ENCODE measurements around the gene VAT1L.

Gene VAT1L

GRCh38 chr16:77788181-77789084 is at the start of gene VAT1L:
VAT1L (plus strand) TSS chr16:77788564; CDS start chr16:77788683, 119 bp downstream.
- DNase-seq (ENCODE audit: low spot score), result no peak

DNA sequence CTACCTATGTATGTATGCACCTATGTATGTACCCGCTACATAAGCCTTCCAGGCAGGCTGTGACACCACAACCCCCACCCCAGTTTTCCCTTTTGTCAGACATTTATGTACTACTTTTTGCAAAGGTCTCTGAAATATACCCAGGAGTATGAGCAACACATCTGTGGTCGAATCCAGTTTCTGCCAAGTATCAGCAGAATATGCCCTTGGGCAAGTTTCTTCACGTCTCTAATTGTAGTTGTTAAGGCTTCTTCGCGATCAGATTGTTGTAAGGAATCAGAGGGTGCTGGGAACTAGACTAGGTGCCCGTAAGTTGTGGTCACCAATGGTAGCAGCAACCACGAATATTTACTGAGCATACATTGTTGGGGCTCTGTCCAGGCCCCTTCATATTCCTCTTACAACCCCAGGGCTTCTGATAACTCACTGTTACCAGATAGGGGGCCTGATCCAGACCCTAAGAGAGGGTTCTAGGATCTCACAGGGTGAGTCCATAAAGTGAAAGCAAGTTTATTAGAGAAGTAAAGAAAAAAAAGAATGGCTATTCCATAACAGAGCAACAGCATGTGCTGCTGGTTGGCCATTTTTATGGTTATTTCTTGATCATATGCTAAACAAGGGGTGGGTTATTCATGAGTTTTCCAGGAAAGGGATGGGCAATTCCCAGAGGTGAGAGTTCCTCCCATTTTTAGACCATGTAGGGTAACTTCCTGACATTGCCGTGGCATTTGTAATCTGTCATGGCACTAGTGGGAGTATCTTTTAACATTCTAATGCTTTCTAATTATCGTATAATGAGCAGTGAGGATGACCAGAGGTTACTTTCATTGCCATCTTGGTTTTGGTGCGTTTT is 49.4 kb upstream of the VAT1L start:
- DNase-seq (ENCODE audit: low spot score), result no peak

- DNase-seq (ENCODE audit: low spot score), result no peak
Measured at GRCh38 chr16:77739559-77739892, 48.8 kb upstream of the VAT1L start.

DNA sequence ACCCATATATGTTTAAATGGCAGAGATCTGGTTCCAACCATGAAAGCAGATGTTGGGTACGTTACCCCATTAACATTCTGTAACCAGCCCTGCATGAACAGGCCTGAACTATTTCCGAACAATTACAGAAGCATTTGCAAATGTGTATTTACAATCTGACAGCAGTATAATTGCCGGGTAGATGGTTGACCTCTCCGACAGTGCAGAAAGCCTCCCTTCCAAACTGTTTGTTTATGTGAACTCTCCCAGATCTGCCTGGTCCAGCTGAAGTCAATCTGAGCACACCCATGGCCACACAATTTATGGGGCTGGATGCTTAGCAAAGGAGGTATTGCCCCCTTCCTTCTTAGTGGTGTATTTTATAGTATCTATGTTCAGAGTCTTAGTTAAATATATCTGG is 44.2 kb upstream of the VAT1L start:
- DNase-seq (ENCODE audit: low spot score), result no peak

- DNase-seq (ENCODE audit: low spot score), result no peak
Measured at GRCh38 chr16:77745972-77746371, 42.4 kb upstream of the VAT1L start.

DNA sequence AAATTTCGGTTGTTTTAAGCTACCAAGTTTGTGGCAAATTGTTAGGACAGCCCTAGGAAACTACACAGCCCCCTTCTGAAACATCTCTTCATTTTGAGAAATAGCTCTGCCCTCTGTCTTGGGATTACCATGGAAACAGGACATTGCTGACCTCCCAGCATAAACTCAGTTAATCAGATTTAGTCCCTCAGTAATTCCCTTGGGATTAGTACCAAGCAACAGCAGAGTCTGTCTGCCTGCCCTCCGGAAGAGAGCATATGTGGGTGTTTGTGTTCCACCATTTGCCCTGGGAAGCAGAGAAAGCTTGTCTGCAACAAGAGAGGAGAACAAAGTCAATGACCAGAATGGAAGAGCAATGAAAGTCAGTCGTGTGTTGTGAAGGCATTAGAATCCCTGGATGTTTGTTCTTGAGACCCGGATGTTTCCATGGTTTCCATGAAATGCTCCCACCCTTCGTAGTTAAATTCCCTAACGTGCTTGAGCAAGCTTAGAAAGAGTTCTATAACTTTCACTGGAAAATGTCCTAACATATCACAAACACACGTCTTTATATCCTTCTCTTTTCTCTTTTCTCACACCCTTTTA is 39.9 kb upstream of the VAT1L start:
- no peak for DNase-seq (ENCODE audit: low spot score)

GRCh38 chr16:77749415-77749814 is 38.9 kb upstream of the VAT1L start:
- DNase-seq (ENCODE audit: low spot score), result no peak

GRCh38 chr16:77758046-77758445 is 30.3 kb upstream of the VAT1L start:
- no peak for DNase-seq (ENCODE audit: low spot score)

DNA sequence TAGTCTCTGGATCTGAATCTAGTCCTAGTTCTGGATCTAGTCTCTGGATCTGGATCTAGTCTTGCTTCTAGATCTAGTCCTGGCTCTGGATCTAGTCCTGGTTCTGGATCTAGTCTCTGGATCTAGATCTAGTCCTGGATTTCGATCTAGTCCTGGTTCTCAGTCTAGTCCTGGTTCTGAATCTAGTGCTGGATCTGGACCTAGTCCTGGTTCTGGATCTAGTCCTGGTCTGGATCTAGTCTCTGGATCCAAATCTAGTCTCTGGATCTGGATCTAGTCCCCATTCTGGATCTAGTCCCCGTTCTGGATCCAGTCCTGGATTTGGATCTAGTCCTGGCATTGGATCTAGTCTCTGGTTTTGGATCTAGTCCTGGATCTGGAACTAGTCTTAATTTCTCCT is 29.9 kb upstream of the VAT1L start:
- no peak for DNase-seq (ENCODE audit: low spot score)

GRCh38 chr16:77759201-77759600 is 29.2 kb upstream of the VAT1L start:
- no peak for DNase-seq (ENCODE audit: low spot score)

DNA sequence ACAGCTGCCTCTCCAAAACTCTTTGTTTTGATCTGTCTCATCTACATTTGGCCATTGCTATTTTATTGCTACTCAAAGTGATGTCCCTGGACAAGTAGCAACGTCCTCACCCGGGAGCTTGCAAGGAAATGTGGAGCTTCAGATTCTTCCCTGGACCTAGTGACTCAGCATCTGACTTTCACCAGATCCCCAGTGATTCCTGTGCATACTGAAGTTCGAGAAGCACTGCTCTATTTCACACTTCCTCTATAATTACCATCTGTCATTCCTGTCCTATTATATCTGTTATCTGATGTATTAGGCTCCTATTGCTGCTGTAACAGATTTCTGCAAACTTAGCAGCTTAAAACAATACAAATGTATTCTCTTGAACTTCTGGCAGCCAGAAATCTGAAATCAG is 28.5 kb upstream of the VAT1L start:
- no peak for DNase-seq (ENCODE audit: low spot score)

DNA sequence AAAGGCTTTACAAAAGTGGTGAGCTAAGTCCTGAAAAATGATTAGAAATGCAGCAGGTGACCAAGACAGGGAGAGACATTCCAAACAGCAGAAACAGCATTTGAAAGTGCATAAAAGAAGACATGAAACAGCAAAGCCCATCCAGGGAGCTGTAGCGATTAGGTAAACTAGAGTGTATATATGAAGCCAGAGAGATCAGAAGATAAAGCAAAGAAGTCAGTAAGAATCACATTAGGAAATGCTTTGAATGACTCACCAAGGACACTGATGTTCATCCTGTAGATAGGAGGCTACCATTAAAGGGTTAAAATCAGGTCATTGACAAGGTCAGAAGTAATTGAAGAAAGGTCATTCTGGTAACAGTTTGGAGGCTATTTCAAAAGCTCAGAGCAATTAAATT is 27.6 kb upstream of the VAT1L start:
- no peak for DNase-seq (ENCODE audit: low spot score)

DNA sequence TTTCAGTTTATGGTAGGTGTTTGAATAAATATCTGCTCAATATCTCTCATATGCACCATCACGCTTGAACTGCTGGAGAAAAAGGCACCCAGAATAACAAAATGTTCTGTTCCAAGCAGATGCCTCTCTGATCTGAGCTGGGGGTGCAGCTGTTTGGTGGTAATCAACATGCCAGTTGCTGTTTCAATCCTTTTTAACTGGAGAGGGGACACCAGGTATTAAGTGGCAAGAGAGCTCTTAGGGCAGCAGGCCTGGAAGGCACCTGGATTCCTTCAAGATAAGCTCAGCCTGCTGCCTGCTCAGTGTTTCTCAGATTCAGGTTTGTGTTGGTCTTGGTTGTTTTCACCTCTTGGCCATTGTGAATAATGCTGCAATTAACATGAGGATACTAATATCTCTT is 27.2 kb upstream of the VAT1L start:
- no peak for DNase-seq (ENCODE audit: low spot score)

GRCh38 chr16:77762262-77762661 is 26.1 kb upstream of the VAT1L start:
- DNase-seq (ENCODE audit: low spot score), result no peak

DNA sequence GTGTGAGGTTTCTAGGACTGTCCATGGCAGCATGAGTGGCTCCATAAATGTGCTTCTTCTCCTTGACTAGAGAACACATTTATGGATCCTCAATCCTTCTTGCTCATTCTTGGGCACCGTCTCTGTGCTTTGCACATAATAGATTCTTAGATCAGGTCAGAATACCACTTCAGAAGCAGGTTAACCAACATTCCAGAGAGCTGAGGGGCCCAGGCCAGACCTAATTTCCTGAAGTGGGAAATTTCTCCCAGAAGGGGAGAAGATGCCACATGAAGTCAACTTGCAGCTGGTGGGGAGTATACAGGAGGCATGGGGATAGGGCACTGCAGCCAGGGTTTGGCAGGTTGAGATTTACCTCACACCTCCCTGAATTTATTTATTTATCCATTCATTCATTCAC is 24.4 kb upstream of the VAT1L start:
- DNase-seq (ENCODE audit: low spot score), result no peak

GRCh38 chr16:77767211-77767610 is 21.2 kb upstream of the VAT1L start:
- no peak for DNase-seq (ENCODE audit: low spot score)

DNA sequence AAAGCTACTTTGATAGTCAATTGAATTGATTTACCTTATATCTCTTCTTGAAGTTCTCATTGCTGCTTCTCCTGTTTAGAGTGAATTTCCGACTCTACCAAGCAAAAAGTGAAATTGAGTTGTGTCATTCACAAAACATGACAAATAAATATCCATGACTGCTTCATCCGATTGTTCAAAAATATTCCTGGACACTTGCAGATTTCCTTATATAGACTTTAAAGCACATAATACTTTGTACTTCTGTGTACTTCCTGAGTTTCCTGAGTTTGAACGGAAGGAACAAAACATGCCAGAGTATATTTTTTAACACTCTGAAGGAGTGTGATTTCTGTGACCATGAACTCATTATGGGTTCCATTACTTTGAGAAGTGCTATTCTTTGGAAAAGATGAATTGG is 20.5 kb upstream of the VAT1L start:
- no peak for DNase-seq (ENCODE audit: low spot score)

DNA sequence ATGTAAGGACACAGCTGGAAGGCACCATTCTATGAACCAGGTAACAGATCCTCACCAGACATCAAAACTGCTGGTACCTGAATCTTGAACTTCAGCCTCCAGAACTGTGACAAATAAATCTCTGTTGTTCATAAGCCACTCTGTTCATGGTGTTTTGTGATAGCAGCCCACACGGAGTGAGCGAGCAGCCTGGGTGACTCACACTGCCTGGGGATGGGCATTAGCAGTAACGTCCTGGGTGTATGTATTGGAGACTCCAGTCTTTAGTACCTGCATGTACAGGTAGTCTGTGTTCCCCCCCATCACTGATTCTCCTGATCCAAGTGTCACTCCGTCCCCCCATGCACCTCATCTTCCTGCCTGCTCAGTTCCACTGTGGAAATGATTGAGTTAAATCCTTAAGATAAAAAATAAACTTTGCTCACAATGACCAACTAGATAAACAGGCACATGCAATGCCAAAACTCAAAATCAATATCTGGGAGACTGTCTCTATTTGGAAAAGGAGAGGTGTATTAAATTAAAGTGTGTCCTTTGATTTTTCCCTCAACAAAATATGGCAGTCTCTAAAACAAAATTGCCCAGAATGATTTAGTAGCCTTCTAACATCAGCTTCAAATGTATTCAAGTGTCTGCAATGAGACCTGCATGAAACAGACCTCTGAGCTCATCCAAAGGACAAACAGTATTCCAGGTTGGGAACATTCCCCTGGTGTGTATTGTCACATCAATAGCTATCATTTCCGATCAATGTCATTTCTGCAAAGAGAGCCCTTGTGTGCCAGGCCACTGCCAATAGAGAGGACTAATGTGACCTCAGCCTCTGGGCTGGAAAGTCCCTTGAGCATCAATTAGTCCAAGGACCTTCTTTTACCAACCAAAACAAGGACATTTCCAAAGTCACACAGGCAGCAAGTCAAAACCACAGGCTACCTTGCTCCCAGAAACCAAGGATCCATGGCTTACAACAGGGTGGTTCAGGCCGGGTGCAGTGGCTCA is 12.2 kb upstream of the VAT1L start:
- no peak for DNase-seq (ENCODE audit: low spot score)

DNA sequence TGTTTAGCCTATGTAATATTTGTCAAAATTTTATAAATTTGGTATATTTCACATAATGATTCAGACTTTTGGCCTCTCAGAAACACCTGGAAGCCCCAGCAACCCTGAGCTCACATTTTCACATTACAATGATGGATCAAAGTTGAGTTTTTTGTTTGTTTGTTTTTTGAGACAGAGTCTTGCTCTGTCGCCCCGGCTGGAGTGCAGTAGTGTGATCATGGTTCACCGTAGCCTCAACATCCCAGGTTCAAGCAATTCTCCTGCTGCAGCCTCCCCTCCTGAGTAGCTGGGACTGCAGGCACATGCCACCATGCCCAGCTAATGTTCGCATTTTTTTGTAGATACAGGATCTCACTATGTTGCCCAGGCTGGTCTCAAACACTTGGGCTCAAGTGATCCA is 10.6 kb upstream of the VAT1L start:
- DNase-seq (ENCODE audit: low spot score), result no peak

- no peak for DNase-seq (ENCODE audit: low spot score)
Measured at GRCh38 chr16:77780378-77780837, 8.0 kb upstream of the VAT1L start.

DNA sequence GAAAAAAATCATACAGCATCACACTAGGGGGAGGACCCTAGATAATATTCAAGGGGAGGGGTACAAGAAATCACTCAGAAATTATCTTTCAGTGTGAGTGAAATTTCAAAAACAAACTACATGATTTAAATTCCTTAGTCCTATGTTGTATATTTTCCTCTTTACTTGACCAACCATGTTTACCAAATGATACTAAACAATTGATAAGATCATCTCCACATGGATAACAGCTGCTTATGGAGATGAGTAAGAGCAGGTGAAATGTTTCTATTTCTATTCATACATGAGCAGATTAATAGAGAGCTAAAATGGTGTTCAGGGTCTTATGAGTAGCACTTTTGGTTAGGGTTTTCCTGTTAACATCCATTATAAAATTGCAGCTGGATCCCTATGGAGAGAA is 7.3 kb upstream of the VAT1L start:
- no peak for DNase-seq (ENCODE audit: low spot score)

DNA sequence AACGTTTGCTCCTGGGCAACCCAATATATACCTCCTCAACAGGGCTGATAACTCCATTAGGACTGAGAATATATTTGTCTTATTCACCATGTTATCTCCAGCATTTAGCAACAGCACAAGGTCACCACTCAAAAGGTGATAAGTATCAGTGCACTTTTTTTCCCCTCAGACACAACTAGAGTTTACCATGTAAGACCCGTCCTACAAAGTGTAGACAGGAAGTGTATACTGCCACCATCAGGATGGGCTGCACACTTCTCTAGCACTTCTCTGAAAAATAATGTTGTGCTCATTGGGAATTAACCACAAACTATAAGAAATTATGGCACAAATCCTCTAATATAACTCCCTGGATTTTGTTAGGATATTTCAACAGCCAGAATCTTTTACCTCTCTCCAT is 5.7 kb upstream of the VAT1L start:
- DNase-seq (ENCODE audit: low spot score), result no peak
